IPS-NIHi7 (cell line): Measurements from ENCODE around the gene LUC7L.

Experiments used
- DNase-seq: peaks from one replicate; pipeline ENCODE4 v3.0.0; 2012; ENCODE audit warnings: mixed read lengths; ENCODE audit errors: extremely low spot score

Gene LUC7L

GRCh38 chr16:143456-143855 is 85.8 kb downstream of the LUC7L start:
- no peak for DNase-seq

GRCh38 chr16:143047-143446 is 86.2 kb downstream of the LUC7L start:
- no peak for DNase-seq

GRCh38 chr16:142405-142967 is 86.8 kb downstream of the LUC7L start:
- no peak for DNase-seq

- no peak for DNase-seq
Measured at GRCh38 chr16:140175-140857, 88.9 kb downstream of the LUC7L start.
